HG03039 (cell line): ENCODE measurements around the gene KRT76.

Experiments
- ATAC-seq: cut with Tn5 transposase; IDR thresholded peaks from one replicate; pipeline ENCODE4 v1.9.1; 2021; ENCODE audit warnings: mild to moderate bottlenecking, moderate library complexity; ENCODE audit not compliant: unreplicated experiment

KRT76 gene

DNA sequence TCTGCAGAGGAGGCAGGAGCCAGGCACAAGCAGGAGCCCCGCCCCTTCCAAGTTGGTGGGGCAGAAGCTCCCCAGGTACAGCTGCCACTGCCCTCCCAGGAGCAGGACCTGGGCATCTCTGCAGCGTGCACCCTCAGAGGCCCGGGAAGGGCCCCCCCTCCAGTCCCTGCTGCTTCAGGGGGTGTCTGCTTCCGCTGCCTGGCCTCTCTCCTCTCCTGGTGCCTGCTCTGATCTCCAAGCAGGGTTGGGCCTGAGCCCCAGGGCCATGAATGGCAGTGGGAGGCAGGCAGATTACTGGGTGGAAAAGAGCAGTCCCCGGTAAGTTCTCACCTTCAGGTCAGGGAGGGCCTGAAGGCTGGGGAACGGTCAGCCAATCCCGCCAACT, 35.0 kb downstream of the KRT76 start:
- no peak for ATAC-seq

DNA sequence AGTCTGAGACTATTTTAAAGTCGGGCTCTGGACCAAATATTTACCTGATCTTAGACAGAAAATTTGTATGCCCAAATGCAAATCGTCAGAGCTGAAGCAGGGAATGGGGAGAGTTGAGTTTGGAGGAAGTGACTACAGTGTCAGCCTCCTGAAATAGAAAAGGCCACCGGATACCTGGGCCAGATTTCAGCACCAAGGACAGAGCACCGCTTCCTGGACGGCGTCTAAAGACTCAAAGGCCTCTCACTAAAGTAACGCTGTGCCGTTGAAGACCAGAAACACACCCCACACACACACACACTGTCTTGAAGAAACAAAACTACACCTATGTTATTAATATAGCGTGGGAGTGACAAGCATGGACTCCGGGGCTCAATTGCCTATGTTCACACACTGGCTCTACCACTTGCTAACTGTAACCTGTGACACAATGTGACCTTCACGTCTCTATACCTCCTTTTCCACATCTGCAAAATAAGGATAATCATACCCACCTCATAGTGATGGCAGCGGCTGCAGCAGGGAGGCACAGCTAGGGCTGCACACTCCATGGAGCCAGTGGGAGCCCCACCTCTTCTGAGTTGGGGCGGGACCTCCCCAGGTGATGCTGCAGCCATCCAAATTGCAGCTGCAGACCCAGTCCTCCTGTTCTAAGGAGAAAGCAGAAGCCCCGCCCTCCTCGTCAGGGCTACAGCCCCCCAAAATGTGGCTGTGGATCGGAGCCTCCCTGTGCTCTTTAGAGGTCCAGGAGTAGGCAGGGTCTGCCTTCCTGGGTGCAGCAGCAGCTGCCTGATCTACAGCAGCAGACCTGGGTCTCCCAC, 35.6 kb downstream of the KRT76 start:
- no peak for ATAC-seq

DNA sequence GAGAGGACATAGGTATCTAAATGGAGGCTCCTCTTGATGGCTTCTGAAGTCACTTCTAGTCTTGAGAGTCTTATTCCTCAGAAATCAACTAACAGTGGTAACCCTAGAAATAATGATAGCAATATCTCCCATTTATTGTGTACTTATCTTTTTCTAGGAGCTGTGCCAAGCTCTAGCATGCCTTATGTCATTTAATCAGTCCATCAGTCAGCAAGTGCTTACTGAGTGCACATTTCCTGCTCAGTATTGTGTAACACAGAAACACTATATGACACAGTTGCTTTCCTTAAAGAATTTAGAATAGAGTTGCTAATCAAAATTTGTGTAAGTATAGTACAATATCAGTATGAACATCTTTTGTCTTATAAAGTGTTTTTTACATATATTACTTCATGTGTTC, 36.6 kb downstream of the KRT76 start:
- ATAC-seq, result no peak

DNA sequence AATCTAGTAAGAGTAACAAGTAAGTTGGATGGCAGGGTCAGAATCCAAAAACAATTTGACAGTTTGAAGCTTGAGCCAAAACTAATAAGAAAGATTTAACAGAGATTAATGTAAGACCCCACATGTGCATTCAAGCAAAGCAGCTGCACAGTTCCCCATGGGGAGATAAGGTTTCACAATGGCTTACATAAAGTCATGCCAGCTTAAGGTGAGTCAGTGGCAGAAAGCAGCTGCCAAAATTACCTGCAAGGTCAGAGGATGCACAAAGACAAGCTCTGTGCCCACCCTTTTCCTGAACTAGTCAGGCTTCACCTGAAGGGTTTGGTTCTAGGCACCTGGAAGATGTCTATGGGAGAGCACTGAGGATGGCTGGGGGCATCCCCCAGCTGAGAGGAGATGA, 37.2 kb downstream of the KRT76 start:
- no peak for ATAC-seq

DNA sequence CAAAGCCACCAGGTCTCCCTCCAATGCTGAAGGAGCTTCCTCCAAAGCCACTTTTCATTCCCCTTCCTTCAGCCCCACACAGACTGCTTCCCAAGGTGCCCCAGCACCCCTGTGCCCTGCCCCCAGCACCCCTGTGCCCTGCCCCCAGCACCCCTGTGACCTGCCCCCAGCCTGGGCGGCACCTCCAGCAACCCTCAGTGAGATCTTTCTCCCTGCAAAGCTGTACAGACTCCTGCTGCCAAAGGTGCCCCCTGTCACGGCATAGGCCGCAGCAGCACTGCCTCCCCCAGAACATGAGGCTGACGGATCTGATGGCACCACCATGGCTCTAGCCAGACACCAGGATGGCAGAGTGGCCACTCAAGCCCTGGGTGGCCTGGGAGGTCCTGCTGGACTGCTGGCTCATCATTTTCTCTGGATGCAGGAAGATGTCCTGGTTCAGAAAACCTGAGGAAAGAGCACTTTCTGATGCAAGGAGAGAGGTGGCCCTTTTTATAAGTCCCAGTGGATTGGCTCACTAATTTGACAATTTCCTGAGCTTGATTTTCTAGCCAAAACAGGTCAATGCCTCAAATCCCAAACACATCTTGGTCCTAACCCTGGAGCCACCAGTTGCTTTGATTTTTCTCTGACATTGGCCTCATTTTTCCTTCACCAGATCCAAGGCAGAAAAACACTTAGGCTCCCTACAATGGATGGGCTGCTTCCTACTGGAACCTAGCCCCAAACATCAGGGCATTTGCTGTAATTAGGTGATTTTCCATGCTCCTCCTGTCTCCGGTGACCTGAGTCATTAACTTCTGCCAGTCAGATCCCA, 41.1 kb downstream of the KRT76 start:
- ATAC-seq, result no peak

DNA sequence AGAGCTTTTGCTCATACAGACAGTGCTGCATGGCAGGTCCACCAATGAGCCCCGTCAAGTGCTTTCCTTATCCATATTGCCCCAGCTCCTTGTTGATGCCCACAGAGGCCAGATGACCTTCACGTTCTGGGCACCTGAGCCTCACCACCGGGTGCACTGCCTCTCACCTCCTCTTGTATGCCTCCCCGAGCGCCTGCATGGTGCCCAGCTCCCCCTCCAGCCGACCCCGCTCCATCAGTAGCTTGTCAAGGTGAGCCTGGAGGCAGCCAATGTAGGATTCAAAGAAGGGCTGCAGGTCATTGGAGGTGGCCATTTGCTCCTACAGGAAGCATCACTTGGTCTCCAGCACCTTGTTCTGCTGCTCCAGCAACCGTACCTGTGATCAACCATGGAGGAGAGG, 42.0 kb downstream of the KRT76 start:
- ATAC-seq, result no peak

DNA sequence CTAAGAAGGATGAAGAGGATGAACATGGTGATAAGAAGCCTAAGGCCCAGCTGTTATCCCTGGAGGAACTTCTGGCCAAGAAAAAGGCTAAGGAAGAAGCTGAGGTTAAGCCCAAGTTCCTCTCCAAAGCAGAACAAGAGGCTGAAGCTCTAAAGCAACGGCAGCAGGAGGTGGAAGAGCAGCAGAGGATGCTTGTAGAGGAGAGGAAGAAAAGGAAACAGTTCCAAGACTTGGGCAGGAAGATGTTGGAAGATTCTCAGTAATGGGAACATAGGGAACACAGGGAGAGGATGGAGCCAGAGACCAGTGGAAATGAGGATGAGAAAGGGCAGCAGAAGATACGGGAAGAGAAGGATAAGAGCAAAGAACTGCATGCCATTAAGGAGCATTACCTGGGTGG, 46.4 kb downstream of the KRT76 start:
- no peak for ATAC-seq

DNA sequence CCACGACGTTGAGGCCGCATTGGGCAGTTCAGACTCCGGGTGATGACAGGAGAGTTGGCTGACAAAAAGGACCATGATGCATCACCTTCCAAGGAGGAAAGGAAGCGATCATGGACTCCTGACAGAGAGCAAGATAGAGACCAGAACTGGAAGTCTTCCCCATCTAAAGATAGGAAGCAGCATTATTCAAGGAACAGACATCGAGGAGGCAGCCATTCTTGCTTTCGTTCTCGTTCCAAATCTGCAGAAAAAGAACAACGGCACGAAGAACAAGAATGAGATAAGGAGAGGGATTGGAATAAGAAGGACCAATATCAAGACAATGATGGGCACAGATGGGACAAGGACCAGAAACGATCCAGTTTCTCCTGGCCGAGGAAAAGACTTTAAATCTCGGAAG, 46.8 kb downstream of the KRT76 start:
- no peak for ATAC-seq

DNA sequence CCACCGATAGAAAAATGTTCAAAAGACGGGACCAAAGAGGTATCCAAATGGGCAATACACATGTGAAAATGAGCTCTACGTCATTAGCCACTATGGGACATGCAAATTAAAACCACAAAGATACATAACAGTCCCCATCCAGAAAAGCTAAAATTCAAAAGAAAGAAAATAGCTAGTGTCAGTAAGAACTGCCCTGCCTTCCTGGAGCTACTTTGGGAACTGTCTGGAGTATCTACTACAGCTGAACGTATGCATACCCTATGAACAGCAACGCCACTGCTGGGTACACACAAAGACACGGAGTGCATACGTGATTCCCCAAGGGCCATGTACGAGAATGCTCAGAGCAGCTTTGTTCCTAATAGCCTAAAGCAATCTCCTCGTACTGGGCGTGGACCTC, 48.0 kb downstream of the KRT76 start:
- ATAC-seq, result no peak

DNA sequence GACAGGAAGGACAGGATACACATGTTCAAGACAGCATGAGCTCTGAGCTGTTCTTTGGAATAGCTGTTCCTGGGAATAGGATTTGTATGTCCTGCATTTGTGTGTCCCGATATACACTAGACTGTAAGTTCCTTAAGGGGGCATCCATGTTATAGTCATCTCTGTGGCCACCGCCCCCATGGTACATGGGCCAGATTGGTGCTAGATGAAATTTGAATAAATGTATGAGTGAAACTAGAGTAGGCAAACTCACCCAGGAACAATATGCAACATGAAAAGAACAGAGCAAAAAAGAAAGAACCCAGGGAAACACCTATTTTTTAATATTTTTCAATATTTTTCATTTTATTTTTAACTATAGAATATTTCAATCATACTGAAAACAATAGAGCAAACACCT, 48.8 kb downstream of the KRT76 start:
- no peak for ATAC-seq

DNA sequence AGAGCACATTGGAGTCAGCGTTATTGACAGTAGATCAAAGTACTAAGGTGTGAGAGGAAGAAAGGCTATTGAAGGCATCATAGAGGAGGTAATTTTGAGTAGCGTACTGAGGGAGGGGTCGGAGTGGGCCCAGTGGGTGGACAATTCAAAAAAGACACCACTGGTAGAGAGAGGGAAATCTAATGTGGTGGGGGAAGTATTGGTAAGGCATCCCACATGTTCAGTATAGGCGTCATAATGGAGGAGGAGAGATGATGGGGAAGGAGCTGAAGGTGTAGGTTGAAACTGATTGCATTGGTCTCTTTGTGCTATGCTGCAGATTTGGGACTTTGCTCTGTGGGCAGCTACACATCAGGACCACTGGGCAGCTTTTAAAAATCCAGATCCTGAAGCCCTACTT, 50.1 kb downstream of the KRT76 start:
- no peak for ATAC-seq

DNA sequence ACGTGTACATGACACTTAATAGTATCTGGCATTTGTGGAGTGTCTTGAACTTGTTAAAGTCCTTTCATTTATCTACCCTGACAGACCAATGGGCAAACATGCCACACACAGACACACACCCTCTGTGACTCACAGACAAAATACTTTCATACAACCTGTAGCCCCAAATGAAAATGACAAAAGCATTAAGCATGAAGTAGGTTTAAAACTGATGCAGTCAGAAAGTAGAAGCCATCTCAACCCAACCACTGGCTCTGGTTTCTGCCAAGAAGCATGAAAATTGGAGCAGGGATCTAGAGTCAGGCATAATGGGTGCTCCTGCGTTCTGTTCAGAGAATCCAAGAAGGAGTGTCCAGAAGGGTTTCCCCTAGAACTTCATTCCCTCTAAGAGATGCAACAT, 50.7 kb downstream of the KRT76 start:
- ATAC-seq, result no peak

DNA sequence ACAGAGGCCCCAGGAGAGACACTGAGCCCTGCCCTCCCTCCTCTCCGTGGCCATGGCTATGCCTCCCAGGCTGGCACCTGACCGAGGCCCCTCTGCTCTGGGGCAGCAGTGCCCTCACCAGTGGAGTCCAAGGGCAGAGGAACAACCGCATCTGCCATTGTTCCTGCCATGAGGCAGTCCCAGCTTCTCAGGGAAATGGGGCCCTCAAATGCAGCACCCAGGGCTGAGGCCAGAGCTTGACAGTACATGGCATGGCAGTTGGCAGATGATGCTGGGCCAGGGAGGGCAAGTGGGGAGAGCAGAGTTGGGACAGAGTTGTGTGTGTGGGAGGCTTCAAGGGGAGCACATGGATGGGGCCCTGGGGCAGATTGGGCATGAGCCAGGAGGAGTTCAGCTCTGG, 52.8 kb downstream of the KRT76 start:
- ATAC-seq, result no peak

DNA sequence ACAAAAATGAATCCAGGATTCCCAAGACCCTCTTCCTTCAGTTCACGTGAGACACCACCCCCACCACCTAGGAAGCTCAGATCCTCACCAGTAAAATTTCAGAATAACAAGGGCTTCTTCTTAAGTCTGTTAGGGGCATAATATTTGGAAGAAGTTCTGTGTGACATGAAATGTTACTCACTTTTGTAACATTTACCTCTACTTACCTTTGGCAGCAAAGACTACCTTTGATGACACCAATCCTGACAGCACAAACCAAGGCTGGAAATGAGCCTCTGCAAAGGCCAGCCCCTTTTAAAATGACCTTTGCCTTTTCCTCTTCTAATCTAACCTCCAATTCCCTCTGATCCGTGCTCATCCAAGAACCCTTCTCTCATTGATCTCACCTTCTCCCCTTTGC, 54.5 kb downstream of the KRT76 start:
- no peak for ATAC-seq

DNA sequence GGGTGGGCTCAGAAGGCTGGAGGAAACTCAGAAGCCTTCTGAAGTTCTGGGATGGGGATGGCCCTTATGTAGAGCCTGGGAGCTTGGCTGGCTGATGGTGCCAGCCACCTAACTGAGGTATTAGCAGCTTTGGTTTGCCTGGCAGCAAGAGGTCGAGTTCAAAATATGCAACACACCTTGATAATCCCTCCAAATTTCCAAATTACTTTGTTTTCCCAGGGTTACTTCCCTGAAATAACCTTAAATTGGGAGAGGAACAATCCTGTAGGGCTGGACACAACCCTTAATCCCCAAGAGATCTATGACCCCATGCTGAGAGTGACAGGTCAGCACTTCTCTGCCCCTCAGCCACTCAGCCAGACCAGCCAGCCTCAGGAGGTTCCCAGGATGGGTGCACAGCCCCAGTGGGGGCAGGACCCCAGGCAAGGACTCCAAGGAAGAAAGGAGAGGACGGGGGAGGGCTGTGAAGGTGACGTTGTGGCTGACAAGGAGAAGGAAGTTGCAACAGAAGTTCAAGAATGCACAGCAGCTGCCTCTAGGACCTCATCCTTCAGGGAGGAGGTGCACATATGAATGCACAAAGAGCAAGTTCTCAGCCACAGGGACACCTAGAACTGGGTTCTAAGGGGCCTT, 55.2 kb downstream of the KRT76 start:
- no peak for ATAC-seq

DNA sequence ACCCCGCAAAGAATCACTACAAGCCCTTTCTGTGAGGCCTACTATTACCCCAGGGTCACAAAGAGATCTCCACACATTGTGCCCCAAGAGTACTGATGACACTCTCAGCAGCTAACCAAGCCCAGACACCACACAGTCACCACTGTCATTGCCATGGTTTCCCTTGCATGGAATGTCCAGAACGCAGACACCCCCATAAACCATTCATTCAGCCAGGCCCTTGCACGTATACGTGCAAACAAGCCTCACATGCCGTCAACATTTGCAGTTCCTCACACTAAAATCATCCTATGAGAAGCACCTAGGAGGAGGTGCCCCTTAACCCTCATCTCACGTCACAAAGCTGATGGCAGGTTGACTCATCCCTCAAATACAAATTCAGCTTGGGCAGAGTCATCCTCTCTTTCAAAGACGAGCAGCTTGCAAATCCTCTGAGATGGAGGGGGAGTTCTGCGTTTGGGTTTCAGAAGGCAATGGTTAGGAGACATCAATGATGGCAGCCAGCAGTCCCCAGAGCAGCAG, 56.7 kb downstream of the KRT76 start:
- ATAC-seq, result no peak
